GM23248 (cell line): ENCODE measurements around the gene ECI2.

Experiments
- EZH2 ChIP-seq: fragments of 200-600 bp; sonication (generic); IDR thresholded peaks from 2 replicates; pipeline ENCODE4 v1.6.1; 2018; ENCODE audit warnings: antibody characterized with exemption, mild to moderate bottlenecking; ENCODE audit not compliant: insufficient read depth, poor library complexity, severe bottlenecking
- EZH2phosphoT487 ChIP-seq: fragments of 200-600 bp; sonication (generic); IDR thresholded peaks from 2 replicates; pipeline ENCODE4 v1.6.1; 2018; ENCODE audit warnings: antibody characterized with exemption, moderate library complexity, mild to moderate bottlenecking, low read depth; ENCODE audit not compliant: insufficient read depth

DNA sequence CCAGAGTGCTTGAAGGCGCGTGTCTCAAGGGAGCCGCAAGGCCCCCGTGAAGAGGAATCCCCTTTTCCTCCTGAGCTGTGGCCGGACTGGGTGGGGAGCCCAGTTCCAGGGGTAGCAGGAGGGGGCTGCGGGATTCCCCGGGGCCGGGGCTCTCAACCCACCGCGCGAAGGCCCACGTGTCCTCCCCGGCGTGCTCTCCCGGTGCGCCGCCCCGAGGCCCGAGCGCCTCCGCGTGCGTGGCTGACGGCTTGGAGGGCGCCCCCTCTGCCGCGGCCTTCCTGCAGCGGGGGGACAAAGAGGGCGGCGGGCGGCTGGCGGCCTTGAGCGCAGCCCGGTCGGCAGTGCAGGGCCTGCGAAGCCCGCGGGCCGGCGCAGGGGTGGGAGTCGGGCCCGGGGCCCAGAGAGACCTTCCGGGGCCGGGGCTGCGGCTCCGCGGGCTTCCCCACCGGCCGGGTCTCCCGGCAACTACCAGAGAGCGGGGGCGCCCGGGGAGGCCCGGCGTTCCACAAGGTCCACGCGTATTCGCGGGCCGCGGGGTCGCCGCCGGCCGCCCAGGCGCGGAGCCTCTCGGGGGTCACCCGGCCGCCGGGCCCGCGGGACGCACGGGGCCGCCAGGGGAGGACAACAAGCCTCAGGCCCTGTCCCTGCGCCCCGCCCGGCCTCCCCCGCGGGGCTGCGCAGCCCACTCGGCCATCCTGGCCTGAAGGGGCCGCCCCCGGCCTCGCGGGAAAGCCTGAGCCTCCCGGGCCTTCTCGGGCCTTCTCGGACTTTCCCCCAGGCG lies 56.5 kb downstream of the ECI2 start, which contains the start of gene FAM217A:
- no peak for TF ChIP-seq EZH2
- TF ChIP-seq EZH2phosphoT487: no peak
